Embryonic facial prominence (tissue), 1 donor: ENCODE data around the gene EVI2B.
"Not testable (repeated sequence)": the region's sequence is repeated elsewhere in the genome, so short reads cannot be mapped to it uniquely, and the experiment has no call there.

Experiments
- DNase-seq: peaks from one replicate; pipeline ENCODE4 v3.0.0-alpha.2; 2016; ENCODE audit errors: extremely low spot score

The EVI2B gene

GRCh38 chr17:31310260-31310659, 3.6 kb downstream of the EVI2B start:
- DNase-seq = no peak

GRCh38 chr17:31309556-31309955, 4.3 kb downstream of the EVI2B start:
- DNase-seq = no peak

GRCh38 chr17:31308372-31309334, 5.2 kb downstream of the EVI2B start:
- DNase-seq = no peak

- DNase-seq = no peak
Measured at GRCh38 chr17:31307640-31308039, 6.2 kb downstream of the EVI2B start.

GRCh38 chr17:31299624-31300023, 14.2 kb downstream of the EVI2B start:
- no peak for DNase-seq

GRCh38 chr17:31297090-31297489, 16.8 kb downstream of the EVI2B start, which contains the start of gene OMG:
OMG (minus strand) TSS chr17:31297239; CDS start chr17:31296331, 908 bp downstream.
- no peak for DNase-seq

GRCh38 chr17:31296142-31296541, 17.7 kb downstream of the EVI2B start:
- no peak for DNase-seq

GRCh38 chr17:31295489-31295871, 18.4 kb downstream of the EVI2B start:
- DNase-seq = no peak

GRCh38 chr17:31294820-31295488, 18.9 kb downstream of the EVI2B start:
- no peak for DNase-seq

GRCh38 chr17:31294231-31294630, 19.6 kb downstream of the EVI2B start:
- no peak for DNase-seq

- no peak for DNase-seq
Measured at GRCh38 chr17:31293581-31293980, 20.3 kb downstream of the EVI2B start.

GRCh38 chr17:31291820-31292219, 22.0 kb downstream of the EVI2B start:
- no peak for DNase-seq

GRCh38 chr17:31289790-31290189, 24.1 kb downstream of the EVI2B start:
- no peak for DNase-seq

- DNase-seq = not testable (repeated sequence)
Measured at GRCh38 chr17:31287932-31288331, 25.9 kb downstream of the EVI2B start.

- no peak for DNase-seq
Measured at GRCh38 chr17:31286587-31286986, 27.3 kb downstream of the EVI2B start.

GRCh38 chr17:31283841-31284240, 30.0 kb downstream of the EVI2B start:
- no peak for DNase-seq

- no peak for DNase-seq
Measured at GRCh38 chr17:31281061-31281460, 32.8 kb downstream of the EVI2B start.

GRCh38 chr17:31279401-31279800, 34.5 kb downstream of the EVI2B start:
- no peak for DNase-seq

GRCh38 chr17:31275116-31275515, 38.7 kb downstream of the EVI2B start:
- DNase-seq = no peak

- DNase-seq = no peak
Measured at GRCh38 chr17:31274252-31274651, 39.6 kb downstream of the EVI2B start.

GRCh38 chr17:31273516-31273915, 40.3 kb downstream of the EVI2B start:
- DNase-seq = no peak

GRCh38 chr17:31272803-31273202, 41.1 kb downstream of the EVI2B start:
- DNase-seq = no peak

- no peak for DNase-seq
Measured at GRCh38 chr17:31272236-31272635, 41.6 kb downstream of the EVI2B start.
